WTC11 (cell line): Measurements from ENCODE around the gene RMND5B. TPM values are rescaled to one million over a fixed set of nuclear protein-coding genes. Genes with fewer than 3 reads are reported as not detected.
A peak's percentile ranks its signal among the peaks of the same experiment; 100 is the strongest.

Experiments
- ATAC-seq: fragments of 200-7000 bp; cut with Tn5 transposase; 2 replicates; pipeline ENCODE4 v1.10.0; 2021; ENCODE audit warnings: mild to moderate bottlenecking, moderate library complexity
- CTCF ChIA-PET: fragments of 300-600 bp; sonication (Branson Sonifier 250); formaldehyde crosslinking; loops from one replicate; lab custom pipeline; 2021; ENCODE audit warnings: antibody characterized with exemption; lab: Charles Lee
- POLR2A ChIA-PET: fragments of 350-600 bp; sonication (Branson Sonifier 250); formaldehyde crosslinking; loops from one replicate; lab custom pipeline; 2021; ENCODE audit warnings: antibody characterized with exemption; lab: Charles Lee
- DNase-seq: peaks from one replicate; pipeline ENCODE4 v3.0.0; 2021; ENCODE audit warnings: low spot score
- H3K27ac Mint-ChIP-seq: 2 replicates; pipeline ENCODE4 v1.8.0; 2021; ENCODE audit warnings: mixed read lengths
- H3K27me3 Mint-ChIP-seq: 2 replicates; pipeline ENCODE4 v1.8.0; 2021; ENCODE audit warnings: low read depth, mild to moderate bottlenecking, moderate library complexity, mixed read lengths
- H3K36me3 Mint-ChIP-seq: 2 replicates; pipeline ENCODE4 v1.8.0; 2021; ENCODE audit warnings: mixed read lengths
- H3K4me1 Mint-ChIP-seq: 2 replicates; pipeline ENCODE4 v1.8.0; 2022; ENCODE audit warnings: mixed read lengths
- H3K4me3 Mint-ChIP-seq: 2 replicates; pipeline ENCODE4 v1.8.0; 2021; ENCODE audit warnings: mild to moderate bottlenecking, moderate library complexity, mixed read lengths
- H3K9me3 Mint-ChIP-seq: 2 replicates; pipeline ENCODE4 v1.8.0; 2021; ENCODE audit warnings: mixed read lengths
- ERG ChIP-seq: fragments of 250-450 bp; sonication (Bioruptor Pico); IDR thresholded peaks from 2 replicates; pipeline ENCODE4 v1.8.0; 2021; ENCODE audit warnings: mild to moderate bottlenecking
- GABPB1 ChIP-seq: sonication (generic); formaldehyde crosslinking; IDR thresholded peaks from 2 replicates; pipeline ENCODE4 v1.8.1; 2023; ENCODE audit warnings: mild to moderate bottlenecking, missing genetic modification reagents
- NFE2L1 ChIP-seq: sonication (generic); formaldehyde crosslinking; IDR thresholded peaks from 2 replicates; pipeline ENCODE4 v1.8.1; 2023; ENCODE audit warnings: missing genetic modification reagents
- SMAD3 ChIP-seq: sonication (generic); formaldehyde crosslinking; IDR thresholded peaks from 2 replicates; pipeline ENCODE4 v1.8.0; 2022; ENCODE audit warnings: missing genetic modification reagents, mild to moderate bottlenecking, borderline replicate concordance
- ZNF121 ChIP-seq: sonication (generic); formaldehyde crosslinking; IDR thresholded peaks from 2 replicates; pipeline ENCODE4 v1.8.0; 2023; ENCODE audit warnings: missing genetic modification reagents
- total RNA-seq: library from RNA; stranded (reverse); gene quantifications from 3 replicates; pipeline ENCODE4 v1.2.3, GENCODE V29; 2021
- TF ChIP-seq, protein P1 (sequence below): fragments of 250-450 bp; sonication (Bioruptor Pico); IDR thresholded peaks from 2 replicates; pipeline ENCODE4 v1.9.0; 2021; ENCODE audit warnings: mild to moderate bottlenecking
- TF ChIP-seq, protein P2 (sequence below): sonication (generic); formaldehyde crosslinking; IDR thresholded peaks from 2 replicates; pipeline ENCODE4 v1.8.0; 2022; ENCODE audit warnings: mild to moderate bottlenecking, missing genetic modification reagents
- TF ChIP-seq, protein P3 (sequence below): sonication (generic); formaldehyde crosslinking; IDR thresholded peaks from 2 replicates; pipeline ENCODE4 v1.8.0; 2023; ENCODE audit warnings: missing genetic modification reagents, mild to moderate bottlenecking, borderline replicate concordance

The RMND5B gene
- total RNA-seq, 1 experiment from 2014 or later: 93.3 TPM

DNA sequence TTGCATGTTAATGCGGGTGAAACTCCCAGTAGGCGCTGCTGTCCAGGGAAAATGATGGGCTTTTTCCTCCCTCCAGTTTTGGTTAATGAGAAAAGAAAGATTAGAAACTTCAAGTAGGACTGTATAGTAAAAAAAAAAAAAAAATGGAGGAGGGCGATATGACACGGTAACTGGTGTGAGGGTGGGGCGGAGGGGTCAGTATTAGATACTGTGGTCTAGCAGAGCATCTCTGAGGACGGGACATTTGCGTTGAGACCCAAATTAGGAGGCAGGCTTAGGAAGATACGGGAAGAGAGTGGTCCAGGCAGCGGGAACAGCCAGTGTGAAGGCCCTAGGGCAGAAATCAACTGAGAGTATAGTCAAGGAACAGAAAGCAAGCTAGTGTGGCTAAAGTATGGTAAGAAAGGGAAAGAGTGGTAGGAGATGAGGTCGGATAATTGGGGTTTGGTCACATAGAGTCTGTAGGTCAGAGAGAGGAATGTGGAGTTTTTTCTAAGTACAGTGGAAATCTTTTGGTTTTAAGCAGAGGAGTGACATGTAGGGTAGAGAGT lies 707 bp downstream of the RMND5B start:
- Mint-ChIP-seq H3K9me3 (no peaks in the 10 kb centered on the region), H3K27me3 (no peaks in the 10 kb centered on the region), H3K36me3 (peaks cover 30% of the 10 kb centered on the region), H3K27ac (peak overlapping the region; percentile 97), H3K4me1 (peaks cover 59% of the 10 kb centered on the region), H3K4me3 (peak overlapping the region; percentile 78)
- DNase-seq (no peak), ATAC-seq (no peak)
- TF ChIP-seq, protein P1, sequence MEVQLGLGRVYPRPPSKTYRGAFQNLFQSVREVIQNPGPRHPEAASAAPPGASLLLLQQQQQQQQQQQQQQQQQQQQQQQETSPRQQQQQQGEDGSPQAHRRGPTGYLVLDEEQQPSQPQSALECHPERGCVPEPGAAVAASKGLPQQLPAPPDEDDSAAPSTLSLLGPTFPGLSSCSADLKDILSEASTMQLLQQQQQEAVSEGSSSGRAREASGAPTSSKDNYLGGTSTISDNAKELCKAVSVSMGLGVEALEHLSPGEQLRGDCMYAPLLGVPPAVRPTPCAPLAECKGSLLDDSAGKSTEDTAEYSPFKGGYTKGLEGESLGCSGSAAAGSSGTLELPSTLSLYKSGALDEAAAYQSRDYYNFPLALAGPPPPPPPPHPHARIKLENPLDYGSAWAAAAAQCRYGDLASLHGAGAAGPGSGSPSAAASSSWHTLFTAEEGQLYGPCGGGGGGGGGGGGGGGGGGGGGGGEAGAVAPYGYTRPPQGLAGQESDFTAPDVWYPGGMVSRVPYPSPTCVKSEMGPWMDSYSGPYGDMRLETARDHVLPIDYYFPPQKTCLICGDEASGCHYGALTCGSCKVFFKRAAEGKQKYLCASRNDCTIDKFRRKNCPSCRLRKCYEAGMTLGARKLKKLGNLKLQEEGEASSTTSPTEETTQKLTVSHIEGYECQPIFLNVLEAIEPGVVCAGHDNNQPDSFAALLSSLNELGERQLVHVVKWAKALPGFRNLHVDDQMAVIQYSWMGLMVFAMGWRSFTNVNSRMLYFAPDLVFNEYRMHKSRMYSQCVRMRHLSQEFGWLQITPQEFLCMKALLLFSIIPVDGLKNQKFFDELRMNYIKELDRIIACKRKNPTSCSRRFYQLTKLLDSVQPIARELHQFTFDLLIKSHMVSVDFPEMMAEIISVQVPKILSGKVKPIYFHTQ: 0 out of 2 replicates have a peak, but pooled peaks have one; percentile 9
- TF ChIP-seq, protein P2, sequence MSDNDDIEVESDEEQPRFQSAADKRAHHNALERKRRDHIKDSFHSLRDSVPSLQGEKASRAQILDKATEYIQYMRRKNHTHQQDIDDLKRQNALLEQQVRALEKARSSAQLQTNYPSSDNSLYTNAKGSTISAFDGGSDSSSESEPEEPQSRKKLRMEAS: no peak
- POLR2A ChIA-PET: interaction anchor here (0.7 to 2.3 kb wide), 6 partner anchors 8 to 55 kb away, joined by 3 to 10 read pairs (median 4); partner anchors contain the start of gene N4BP3
- CTCF ChIA-PET: interaction anchor here (2.0 to 4.5 kb wide), 2 partner anchors 11 to 56 kb away, joined by 8 to 34 read pairs; no protein-coding TSS in a partner anchor

DNA sequence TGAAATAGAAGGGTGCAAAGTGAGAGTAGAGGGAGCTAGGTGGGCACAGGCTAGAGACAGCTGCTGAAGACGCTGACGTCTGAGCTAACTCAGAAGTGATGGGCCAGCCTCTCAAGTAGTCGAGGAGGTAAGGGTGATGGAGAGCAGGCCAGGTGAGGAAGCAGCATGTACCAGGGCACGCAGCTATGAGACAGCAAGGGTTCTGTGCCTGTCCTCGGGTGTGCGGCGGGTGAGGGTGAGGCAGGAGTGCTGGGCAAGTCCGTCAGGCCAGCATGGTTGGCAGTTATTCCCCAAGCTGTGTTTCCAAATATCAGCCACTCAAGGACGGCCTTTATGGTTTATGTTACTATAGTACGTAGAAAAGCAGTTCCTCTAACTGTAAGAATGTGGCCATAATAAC lies 6.2 kb downstream of the RMND5B start:
- Mint-ChIP-seq H3K27ac (peak overlapping the region; percentile 78), H3K27me3 (no peaks in the 10 kb centered on the region), H3K36me3 (peaks cover 60% of the 10 kb centered on the region), H3K4me1 (peaks cover 23% of the 10 kb centered on the region), H3K9me3 (no peaks in the 10 kb centered on the region), H3K4me3 (no peak overlapping the region)
- TF ChIP-seq NFE2L1 (CRISPR knock-in tag) (peak; percentile 24; the same call in 1 of the 2 replicates), SMAD3 (CRISPR knock-in tag) (no peak)
- ChIA-PET POLR2A (interaction anchor here (1.0 kb wide), 1 partner anchor 12 kb away, joined by 3 read pairs; no protein-coding TSS in a partner anchor), CTCF (interaction anchor here (1.3 to 2.5 kb wide), 4 partner anchors 9 to 61 kb away, joined by 5 to 15 read pairs (median 10); no protein-coding TSS in a partner anchor)
- ATAC-seq (no peak), DNase-seq (no peak)

DNA sequence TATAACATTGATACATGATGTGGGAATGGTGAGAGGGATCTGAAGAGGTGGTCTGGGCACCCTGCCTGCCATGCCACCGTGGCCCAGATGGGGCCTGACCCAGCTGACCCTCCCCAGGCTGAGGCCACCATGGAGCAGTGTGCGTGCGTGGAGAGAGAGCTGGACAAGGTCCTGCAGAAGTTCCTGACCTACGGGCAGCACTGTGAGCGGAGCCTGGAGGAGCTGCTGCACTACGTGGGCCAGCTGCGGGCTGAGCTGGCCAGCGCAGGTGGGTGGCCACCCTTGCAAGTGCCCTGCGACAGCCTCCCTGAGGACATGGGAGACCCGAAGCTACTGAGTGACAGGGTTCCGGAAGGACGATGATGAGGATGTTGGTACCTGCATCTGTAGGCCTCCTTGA lies 7.2 kb downstream of the RMND5B start:
- ATAC-seq: no peak
- no peaks in the 10 kb centered on the region for H3K27me3 Mint-ChIP-seq
- peaks cover 18% of the 10 kb centered on the region for H3K4me1 Mint-ChIP-seq
- DNase-seq: no peak
- no peak overlapping the region for H3K4me3 Mint-ChIP-seq
- no peaks in the 10 kb centered on the region for H3K9me3 Mint-ChIP-seq
- H3K36me3 Mint-ChIP-seq: peaks cover 66% of the 10 kb centered on the region
- CTCF ChIA-PET: interaction anchor here (1.2 to 1.8 kb wide), 4 partner anchors 14 to 62 kb away, joined by 4 to 8 read pairs (median 5); no protein-coding TSS in a partner anchor
- TF ChIP-seq, protein P3, sequence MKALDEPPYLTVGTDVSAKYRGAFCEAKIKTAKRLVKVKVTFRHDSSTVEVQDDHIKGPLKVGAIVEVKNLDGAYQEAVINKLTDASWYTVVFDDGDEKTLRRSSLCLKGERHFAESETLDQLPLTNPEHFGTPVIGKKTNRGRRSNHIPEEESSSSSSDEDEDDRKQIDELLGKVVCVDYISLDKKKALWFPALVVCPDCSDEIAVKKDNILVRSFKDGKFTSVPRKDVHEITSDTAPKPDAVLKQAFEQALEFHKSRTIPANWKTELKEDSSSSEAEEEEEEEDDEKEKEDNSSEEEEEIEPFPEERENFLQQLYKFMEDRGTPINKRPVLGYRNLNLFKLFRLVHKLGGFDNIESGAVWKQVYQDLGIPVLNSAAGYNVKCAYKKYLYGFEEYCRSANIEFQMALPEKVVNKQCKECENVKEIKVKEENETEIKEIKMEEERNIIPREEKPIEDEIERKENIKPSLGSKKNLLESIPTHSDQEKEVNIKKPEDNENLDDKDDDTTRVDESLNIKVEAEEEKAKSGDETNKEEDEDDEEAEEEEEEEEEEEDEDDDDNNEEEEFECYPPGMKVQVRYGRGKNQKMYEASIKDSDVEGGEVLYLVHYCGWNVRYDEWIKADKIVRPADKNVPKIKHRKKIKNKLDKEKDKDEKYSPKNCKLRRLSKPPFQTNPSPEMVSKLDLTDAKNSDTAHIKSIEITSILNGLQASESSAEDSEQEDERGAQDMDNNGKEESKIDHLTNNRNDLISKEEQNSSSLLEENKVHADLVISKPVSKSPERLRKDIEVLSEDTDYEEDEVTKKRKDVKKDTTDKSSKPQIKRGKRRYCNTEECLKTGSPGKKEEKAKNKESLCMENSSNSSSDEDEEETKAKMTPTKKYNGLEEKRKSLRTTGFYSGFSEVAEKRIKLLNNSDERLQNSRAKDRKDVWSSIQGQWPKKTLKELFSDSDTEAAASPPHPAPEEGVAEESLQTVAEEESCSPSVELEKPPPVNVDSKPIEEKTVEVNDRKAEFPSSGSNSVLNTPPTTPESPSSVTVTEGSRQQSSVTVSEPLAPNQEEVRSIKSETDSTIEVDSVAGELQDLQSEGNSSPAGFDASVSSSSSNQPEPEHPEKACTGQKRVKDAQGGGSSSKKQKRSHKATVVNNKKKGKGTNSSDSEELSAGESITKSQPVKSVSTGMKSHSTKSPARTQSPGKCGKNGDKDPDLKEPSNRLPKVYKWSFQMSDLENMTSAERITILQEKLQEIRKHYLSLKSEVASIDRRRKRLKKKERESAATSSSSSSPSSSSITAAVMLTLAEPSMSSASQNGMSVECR (CRISPR knock-in tag): no peak
- TF ChIP-seq ERG (CRISPR knock-in tag) (0 out of 2 replicates have a peak, but pooled peaks have one; percentile 20), GABPB1 (CRISPR knock-in tag) (no peak), ZNF121 (CRISPR knock-in tag) (peak; percentile 73)
- TF ChIP-seq, all 79 proteins: peak for 2
- POLR2A ChIA-PET: interaction anchor here (1.0 kb wide), 1 partner anchor 11 kb away, joined by 3 read pairs; no protein-coding TSS in a partner anchor
- no peak overlapping the region for H3K27ac Mint-ChIP-seq
